H1 (cell line): ENCODE measurements around the gene ACOT9. TPM values are rescaled to one million over a fixed set of nuclear protein-coding genes. Genes with fewer than 3 reads are reported as not detected.

Source experiments
- BCL11A ChIP-seq, 2 experiments: IDR thresholded peaks; one replicate each; pipeline ENCODE4 v1.6.1; 2011; ENCODE audit warnings: low read depth in 2 of 2, low read length in 2 of 2, mild to moderate bottlenecking in 2 of 2
- TEAD4 ChIP-seq: IDR thresholded peaks from 2 replicates; pipeline ENCODE4 v1.6.1; 2012; ENCODE audit warnings: low read depth, low read length, inconsistent platforms, mixed read lengths
- polyA plus RNA-seq, 7 experiments: library from polyadenylated mRNA; depleted of rRNA in 3 of 7; stranded (reverse) in 5 of 7; unstranded in 2 of 7; fragments of >200 nt in 5 of 7; fragments of 200-250 nt in 2 of 7; gene quantifications; 1 replicate in 5 of 7; 2 replicates in 1 of 7; 4 replicates in 1 of 7; pipeline versions ENCODE4 v1.2.1 to v1.2.3, GENCODE V29; 2011 to 2013; ENCODE audit warnings: missing spikeins in 2 of 7, mixed read lengths in 2 of 7
- total RNA-seq: library from RNA; stranded (reverse); fragmentation: NEBNext Ultra II Directional; extraction: Animal tissue kit (Norgen Biotek cat#: 25700); gene quantifications from 2 replicates; pipeline ENCODE4 v1.2.1, GENCODE V29; 2021

ACOT9 gene
- total and polyA plus RNA-seq, 2 of the 8 experiments (the other 6 are each of a cell fraction or from before 2014, with no cell fraction given) = 20.7 to 39.5 TPM

DNA sequence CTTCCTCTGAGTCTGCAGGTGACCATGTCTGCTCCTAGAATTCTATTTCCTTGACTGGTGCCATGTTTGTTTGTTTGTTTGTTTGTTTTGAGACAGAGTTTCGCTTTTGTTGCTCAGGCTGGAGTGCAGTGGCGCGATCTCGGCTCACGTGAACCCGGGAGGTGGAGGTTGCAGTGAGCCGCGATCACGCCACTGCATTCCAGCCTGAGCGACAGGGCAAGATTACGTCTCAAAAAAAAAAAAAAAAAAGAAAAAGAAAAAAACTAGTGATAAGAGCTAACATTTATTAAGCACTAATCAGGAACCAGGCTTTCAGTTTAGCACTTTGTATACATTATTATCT, 47.0 kb upstream of the ACOT9 start (continued):
- TF ChIP-seq BCL11A (IDR thresholded peaks at IDR 0.05; ENCODE audit: low read depth in 2 of 2, low read length in 2 of 2) (no peak), TEAD4 (no peak)
